ENCODE measurements around the gene UGT1A1. TPM values are rescaled to one million over a fixed set of nuclear protein-coding genes. Genes with fewer than 3 reads are reported as not detected.

Gene UGT1A1
- total RNA-seq, 1 experiment from 2014 or later: not detected

DNA sequence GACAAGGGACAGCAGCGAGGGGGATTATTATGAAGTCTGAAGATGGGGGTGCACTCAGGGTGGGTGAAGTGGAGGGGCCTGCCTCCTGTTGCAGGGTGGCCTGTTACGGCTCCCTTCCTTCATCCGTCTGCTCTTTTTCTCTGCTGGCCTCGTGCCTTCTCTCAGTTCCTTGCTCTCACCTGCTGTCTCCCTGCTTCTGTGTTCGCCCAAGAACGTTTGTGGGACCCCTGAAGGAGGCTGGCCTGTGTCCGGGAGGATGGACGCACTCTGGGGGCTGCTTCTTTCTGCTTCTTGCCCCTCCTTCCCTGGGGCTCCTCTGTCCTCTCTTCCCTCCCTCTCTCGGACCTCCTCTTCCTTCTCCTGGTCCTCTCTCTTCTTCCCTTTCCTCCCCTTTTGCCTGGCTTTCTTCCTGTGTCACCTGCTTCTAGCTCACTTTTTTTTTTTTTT is 31.8 kb downstream of the UGT1A1 start:
- Histone ChIP-seq H3K14ac (ENCODE audit: insufficient read depth, low read length) (no peak overlapping the region), H4K8ac (replicated peaks; ENCODE audit: insufficient read length, low read depth, low read length) (no peak overlapping the region), H3K27ac (ENCODE audit: insufficient read length, low read depth, low read length) (no peak overlapping the region), H3K9me3 (ENCODE audit: control insufficient read depth, low read depth, low read length) (no peaks in the 10 kb centered on the region), H2BK5ac (ENCODE audit: insufficient read length, low read length) (no peak overlapping the region), H3K23ac (ENCODE audit: insufficient read length, low read depth, low read length) (no peak overlapping the region), H3K27me3 (ENCODE audit: insufficient read depth, low read length) (no peaks in the 10 kb centered on the region), H3K4me1 (ENCODE audit: insufficient read depth, low read length) (no peaks in the 10 kb centered on the region), H3T11ph (ENCODE audit: low read length) (no peak overlapping the region), H2BK15ac (ENCODE audit: low read depth, low read length) (no peak overlapping the region), H4K20me1 (ENCODE audit: control insufficient read depth, insufficient read depth, insufficient read length) (no peaks in the 10 kb centered on the region), H3K4ac (ENCODE audit: low read depth, low read length) (no peak overlapping the region), H2AK5ac (ENCODE audit: insufficient read length, low read length) (no peak overlapping the region), H3K56ac (ENCODE audit: insufficient read length, low read depth, low read length) (no peak overlapping the region), H2BK20ac (ENCODE audit: low read depth, low read length, poor library complexity, severe bottlenecking) (no peak overlapping the region), H3K79me2 (ENCODE audit: insufficient read depth, low read length) (no peaks in the 10 kb centered on the region), H3K23me2 (ENCODE audit: insufficient read length, low read depth, low read length, poor library complexity, severe bottlenecking) (no peaks in the 10 kb centered on the region), H2BK120ac (ENCODE audit: low read depth, low read length, poor library complexity, severe bottlenecking) (no peak overlapping the region), H3K18ac (ENCODE audit: insufficient read length, low read depth, low read length) (no peak overlapping the region), H4K91ac (ENCODE audit: insufficient read length, low read depth, low read length) (no peak overlapping the region), H3K79me1 (ENCODE audit: insufficient read depth, low read depth, low read length, poor library complexity, severe bottlenecking) (no peaks in the 10 kb centered on the region), H3K9ac (ENCODE audit: extremely low read depth, insufficient read length, low read length) (no peak overlapping the region), H2AFZ (ENCODE audit: low read length) (no peak overlapping the region), H4K5ac (ENCODE audit: insufficient read length, low read depth, low read length) (no peak overlapping the region), H2BK12ac (ENCODE audit: insufficient read length, low read depth, low read length) (no peak overlapping the region), H3K4me2 (ENCODE audit: insufficient read depth, insufficient read length, low read length) (no peak overlapping the region)
- H3K4me3 Mint-ChIP-seq: no peak overlapping the region
- H3K36me3 Mint-ChIP-seq (ENCODE audit: insufficient read depth in 1 of 3, low read depth in 3 of 3): no peaks in the 10 kb centered on the region; a peak in 1 of 7 replicates
- H3K9me3 Mint-ChIP-seq: peaks cover 0 to 3% of the 10 kb centered on the region in 2 experiments; a peak in 1 of 5 replicates
- no peak for DNase-seq
- no peak overlapping the region for H3K27ac Mint-ChIP-seq
- WGBS (ENCODE audit: extremely low coverage, insufficient read length, low lambda C conversion rate): no CpG with 5 or more reads among the region's 9 CpGs
- peaks cover 10% of the 10 kb centered on the region for H3K27me3 Mint-ChIP-seq (ENCODE audit: low read depth)
- H3K4me1 Mint-ChIP-seq: no peaks in the 10 kb centered on the region
- TF ChIP-seq, protein P1, sequence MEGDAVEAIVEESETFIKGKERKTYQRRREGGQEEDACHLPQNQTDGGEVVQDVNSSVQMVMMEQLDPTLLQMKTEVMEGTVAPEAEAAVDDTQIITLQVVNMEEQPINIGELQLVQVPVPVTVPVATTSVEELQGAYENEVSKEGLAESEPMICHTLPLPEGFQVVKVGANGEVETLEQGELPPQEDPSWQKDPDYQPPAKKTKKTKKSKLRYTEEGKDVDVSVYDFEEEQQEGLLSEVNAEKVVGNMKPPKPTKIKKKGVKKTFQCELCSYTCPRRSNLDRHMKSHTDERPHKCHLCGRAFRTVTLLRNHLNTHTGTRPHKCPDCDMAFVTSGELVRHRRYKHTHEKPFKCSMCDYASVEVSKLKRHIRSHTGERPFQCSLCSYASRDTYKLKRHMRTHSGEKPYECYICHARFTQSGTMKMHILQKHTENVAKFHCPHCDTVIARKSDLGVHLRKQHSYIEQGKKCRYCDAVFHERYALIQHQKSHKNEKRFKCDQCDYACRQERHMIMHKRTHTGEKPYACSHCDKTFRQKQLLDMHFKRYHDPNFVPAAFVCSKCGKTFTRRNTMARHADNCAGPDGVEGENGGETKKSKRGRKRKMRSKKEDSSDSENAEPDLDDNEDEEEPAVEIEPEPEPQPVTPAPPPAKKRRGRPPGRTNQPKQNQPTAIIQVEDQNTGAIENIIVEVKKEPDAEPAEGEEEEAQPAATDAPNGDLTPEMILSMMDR (conservative IDR thresholded peaks at IDR 0.05): no peak
